ENCODE results near the gene NDUFS7.

The NDUFS7 gene

DNA sequence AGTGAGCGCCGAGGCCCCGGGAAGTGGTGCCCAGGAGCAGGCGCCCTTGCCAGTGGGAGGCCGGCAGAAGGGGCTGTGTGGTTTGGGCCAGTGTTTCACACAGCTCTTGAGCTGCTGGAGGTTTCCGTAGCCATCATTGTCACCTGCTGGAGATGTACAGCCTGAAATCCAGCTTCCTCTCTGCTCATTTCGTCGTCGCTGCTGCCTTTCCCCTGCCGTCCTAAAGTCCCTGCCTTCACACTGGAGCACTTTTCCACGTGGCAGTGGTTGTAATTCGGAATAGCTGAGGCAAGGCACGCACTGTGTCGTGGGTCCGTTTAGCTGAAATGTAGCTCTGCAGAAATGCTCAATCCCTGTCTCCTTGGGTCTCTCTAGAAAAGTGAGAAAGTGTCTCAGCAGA, 36.9 kb downstream of the NDUFS7 start:
- no peak for DNase-seq

DNA sequence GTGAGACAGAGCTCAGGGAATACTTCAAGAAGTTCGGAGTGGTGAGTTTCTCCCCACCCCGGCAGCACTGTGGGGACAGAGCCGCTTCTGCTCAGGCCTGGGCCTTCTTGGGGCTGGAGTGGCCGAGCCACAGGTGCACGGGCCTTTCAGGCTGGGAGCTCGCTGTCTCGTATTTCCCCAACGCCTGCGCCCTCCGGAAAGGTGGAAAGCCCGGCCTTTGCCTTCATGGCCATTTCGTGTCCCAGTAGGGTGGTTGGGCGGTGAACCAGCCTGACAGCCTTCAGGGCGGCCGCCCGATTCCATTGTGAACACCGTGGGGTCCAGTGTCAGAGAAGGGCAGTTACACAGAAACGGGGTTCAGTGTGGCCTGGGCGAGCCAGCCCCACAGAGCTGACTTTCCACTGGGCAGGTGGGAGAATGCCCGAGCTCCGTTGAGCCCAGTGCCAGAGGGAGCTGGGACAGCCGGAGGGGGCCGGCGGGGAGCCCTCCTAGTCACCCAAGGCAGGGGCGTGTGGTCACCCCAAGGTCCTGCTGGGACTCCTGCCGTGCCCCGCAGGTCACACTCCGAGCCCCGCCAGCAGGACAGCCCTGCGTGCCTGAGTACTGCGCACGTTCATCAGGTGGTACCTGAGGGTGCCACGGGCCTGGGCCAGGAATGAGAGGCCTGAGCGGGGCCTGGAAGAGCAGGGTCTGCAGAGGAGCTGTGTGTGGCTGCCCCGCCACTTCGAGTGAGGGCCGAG, 37.7 kb downstream of the NDUFS7 start:
- DNase-seq: no peak

DNA sequence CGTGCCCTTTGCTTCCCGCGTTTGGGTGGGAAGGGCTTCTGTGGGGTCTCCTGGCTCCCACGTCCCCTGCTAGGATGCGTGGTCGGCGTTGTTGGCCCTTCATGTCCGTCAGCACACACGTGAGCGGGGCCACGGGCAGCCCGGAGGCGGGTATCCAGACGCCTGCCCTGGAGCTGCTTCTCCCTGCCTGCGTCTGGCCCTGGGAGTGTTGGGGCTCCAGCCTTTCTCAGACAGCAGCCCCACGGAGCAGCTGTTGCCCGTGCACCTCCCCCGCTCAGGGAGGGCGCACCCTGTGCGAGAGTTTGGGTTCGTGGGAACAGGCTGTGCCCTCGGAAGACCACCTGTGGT, 38.2 kb downstream of the NDUFS7 start:
- DNase-seq: no peak

DNA sequence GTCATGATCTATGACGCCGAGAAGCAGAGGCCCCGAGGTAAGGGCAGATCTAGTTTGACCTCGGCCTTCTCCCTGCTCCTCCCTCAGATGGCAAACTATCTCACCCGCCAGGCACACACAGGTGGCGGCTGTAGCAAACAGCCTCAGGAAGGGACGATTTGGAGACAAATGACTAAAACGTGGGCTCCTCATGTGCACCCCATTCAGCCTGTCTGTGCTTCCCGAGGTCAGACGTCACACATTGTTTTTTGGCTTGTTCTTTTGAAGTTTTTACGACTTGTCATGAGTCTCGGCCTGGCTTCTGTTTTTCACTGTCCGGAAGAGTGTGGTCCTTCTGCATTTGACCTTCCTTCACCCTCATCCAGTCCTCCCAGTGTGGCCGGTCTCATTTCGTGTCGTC, 38.7 kb downstream of the NDUFS7 start:
- no peak for DNase-seq

DNA sequence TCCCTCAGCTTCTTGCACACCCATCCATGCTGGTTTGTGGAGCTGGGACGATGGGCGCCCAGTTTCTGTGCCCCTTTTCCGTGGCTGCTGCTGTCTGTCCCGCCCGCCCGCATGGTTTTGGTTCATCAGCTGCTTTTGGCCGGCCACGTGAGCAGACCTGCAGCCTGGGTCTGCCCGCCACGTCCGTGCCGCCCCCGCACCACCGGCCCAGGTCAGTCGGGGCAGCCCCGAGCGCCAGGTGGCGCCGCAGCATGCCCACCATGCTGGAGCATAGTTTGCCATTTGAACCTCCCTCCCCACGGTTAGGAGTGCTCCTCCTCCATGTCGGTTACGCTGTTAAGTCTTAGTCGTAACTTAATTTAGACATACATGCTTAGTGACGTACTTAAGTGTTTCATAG, 39.2 kb downstream of the NDUFS7 start:
- no peak for DNase-seq

DNA sequence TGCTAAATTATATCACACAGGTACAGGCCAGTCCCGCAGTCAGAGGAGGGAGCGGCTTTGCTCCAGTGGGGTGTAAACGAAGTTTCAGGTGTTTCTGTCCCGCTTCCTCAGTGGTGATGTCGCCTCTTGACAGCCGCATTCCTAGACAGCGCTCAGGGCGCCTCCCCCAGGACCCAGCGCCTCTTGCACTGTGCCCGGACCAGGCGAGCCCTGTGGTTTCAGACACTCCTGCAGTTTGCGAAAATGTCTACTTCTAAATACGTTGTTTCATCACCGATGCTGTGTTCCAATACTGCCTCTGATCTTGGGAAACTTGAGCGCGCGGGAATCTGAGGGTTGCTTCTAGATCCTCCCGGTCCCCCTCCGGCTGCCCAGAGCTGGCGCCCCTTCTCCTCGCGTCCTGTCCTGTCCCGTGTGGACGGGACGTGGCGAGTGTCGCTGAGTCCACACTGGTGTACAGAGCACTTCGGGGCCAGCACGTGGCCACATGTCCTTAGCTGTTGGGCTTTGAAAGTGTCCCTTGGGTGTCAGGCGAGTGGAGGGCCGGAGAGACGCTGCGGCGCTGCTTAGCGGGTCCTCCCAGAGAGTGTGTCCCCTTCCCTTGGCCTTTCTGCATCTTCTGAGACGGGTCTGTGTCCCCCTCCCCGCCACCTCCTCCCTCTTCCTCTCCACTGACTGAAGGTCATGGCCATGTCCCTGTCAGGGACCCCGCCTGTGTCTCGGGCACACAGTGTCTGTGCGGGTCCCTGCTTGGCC, 39.9 kb downstream of the NDUFS7 start:
- no peak for DNase-seq

DNA sequence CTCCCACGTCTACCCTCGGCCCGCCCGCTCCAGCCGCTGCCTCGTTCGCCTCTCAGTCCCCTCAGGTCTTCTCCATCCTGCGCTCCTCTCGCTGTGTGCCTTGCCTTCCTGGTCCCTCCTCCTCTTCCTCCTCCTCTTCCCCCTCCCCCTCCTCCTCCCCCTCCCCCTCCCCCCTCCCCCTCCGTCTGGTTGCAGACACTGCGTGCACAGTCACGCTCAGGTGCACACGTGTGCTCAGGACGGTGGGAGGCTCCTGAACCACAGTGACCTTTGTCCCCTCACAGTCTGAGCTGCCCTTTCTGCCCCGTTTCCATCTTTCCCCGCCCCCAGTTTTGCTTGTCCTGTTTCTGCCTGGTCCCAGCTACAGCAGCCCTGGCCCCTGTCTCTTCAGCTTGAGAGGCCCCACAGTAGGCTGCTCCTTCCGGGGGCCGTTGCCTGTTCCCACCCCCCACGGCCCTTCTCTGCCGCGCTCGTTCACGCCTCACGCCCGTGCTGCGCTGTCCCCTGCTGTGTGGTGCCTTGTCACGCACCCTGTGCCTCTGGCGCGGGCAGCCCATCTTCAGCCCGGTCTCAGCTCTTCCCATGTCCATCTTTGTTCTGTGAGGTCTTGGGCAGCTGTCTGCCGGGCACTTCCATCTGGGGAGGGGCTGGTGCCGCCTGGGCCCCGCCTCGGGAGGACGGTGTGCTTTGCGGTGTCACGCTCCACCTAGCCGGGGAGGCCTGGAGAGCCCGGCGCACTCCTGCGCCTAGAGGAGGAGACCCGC, 40.7 kb downstream of the NDUFS7 start:
- DNase-seq: no peak

DNA sequence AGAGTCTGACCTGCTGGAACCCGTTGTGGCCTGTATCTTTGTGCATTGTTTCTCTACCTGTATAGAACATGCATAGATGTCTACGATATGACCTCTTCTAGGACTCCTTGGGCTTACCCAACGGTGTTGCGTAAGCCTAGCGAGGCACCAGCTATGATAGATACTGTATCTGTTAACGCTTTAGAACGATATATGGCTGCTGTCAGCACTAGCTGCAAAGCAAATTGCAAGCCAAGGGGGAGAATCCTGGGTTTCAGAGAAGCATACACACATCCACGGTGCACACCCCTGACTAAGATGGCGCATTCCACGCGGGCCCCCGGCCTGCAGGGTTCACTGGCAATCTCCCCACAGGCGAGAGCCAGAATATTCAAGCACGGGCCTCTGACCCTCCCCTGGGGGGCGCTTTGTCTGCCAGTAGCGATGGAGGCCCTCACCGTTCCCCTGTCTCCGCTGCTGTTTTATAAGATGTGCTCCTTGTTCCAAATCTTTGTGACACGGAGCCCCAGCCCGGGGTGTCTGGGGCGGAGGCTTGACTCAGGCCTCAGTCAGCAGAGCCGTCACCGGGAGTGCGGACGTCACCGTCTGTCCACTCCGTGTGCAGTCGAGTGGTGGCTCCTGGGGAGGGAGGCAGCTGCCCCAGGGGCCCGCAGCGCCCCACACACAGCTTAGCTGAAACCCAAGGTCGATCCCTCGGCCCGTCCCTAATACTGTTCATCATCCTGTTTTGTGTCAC, 41.6 kb downstream of the NDUFS7 start:
- no peak for DNase-seq

DNA sequence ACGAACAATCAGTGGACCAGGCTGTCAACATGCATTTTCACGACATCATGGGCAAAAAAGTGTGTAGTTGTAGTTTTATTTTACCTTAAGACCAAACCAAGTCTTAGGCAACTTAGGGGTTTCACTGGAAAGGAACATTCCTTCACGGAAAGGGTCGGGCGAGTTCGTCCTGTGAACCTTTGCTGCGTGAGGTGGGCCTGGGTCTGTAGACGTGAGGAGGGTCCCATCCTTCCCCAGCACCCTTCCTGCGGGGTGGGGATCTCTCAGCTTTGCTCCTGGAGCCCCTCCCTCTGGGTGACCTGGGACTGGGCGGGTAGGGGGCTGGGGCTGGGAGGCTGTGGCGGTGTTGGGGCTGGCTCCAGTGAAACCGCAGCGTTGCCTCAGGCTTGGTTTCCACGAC, 42.2 kb downstream of the NDUFS7 start:
- no peak for DNase-seq

DNA sequence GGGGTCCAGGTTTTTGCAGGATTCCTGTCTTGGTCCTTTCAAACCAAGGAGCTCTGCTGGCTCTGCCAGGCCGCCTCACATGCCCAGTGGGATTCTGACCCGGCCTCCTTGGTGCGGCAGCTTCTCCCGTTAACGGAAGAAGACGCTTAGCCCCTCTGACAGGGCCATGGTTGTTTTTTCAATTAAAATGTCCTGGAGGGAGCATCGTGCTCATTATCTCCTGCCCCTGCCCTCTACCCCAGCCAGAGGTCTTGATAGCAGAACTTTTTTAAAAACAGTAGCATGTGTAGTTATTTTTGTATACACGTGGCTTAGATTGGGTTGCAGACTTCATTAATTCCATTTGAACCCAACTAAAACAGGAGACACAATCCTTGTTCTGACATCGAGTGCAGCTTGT, 43.0 kb downstream of the NDUFS7 start:
- DNase-seq: no peak

DNA sequence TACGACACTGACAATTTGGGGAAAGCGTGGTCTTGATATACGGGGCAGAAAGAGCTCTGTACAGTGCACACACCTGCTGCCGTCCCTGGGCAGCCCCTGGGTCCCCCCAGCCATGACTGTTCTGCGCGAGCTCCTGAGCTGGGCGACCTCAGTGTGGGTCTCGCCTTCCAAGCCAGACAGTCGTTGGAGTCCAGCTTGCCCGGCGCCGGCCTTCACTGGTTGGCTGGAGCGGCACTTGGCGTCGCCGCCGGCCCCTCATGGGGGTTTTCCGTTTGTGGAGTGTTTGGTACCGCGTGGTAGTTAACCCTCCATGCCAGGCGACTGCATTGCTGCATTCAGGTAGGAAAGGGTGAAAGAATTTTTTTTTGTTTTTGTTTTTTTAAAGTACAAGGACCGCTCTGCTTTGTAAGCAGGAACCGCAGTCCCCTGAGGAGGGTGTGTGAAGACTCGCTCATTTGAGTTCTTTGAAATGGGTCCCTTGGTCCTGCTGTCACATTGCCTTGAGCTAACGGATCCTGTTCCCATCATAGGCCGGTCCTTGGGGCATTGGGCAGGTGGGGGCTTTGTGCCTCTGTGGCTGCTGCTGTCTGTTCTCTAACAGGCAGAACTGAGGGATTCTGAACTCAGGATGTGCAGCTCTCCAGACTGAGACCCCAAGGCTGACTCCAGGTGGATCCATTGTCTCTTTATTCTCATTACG, 43.7 kb downstream of the NDUFS7 start:
- no peak for DNase-seq

DNA sequence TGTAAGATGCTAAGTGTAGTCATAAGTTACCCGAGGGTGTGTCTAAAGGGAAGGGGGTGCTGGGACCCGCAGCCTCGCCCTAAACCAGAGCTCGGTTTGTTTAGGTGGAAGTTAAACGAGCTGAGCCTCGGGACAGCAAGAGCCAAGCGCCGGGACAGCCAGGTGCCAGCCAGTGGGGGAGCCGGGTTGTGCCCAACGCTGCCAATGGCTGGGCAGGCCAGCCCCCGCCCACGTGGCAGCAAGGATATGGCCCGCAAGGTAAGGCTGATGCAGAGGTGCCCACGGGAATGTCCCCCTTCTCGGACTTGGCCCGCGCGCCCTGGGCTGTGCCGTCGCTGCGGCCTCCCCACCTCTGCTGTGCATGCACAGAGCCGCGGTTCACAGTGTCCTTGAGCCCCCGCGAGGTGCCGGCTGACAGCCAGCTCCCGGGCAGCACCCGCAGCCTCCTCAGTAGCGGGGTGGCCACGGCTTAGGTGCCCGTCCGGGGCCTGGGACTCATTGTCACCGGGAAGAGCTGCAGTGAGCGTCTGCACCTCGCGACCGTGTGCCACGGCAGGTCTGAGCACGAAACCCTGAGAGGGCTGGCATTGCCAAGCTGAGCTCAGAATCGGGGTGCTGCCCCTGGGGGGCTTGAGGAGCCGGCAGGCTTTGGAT, 45.2 kb downstream of the NDUFS7 start:
- no peak for DNase-seq

DNA sequence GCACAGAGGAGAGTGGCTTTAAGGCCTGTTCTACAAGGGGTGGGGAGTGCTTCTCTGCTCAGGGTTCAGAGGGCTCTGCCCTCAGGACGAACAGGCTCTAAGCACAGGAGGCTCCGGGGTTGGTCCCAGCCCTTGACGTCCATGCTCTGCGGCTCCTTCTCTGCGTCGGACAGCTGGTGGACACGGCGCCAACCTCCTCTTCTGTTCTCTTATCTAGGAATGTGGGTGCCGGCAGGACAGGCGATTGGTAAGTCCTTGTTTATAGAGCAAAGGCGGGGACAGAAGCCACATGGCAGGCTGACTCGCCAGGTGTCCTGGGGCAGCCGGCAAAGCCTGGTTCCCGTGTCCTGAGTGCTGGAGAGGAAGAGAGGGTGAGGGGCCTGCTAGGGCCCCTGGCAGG, 46.0 kb downstream of the NDUFS7 start:
- no peak for DNase-seq

DNA sequence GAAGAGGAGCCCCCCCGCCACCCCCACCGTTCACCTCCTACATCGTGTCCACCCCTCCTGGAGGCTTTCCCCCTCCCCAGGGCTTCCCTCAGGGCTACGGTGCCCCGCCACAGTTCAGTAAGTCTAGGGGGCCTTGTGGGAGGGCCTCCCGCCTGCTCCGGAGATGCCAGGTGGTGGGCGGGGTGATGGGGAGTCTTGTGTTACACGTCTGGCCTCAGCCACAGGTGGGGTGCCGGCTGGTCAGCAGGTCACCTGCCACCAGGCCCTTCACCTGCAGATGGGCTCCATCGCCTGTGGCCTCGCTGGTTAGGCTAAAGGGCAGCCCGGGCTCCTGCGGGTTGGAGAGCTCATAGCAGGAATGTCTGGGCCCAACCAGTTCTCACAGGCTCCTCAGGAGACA, 46.5 kb downstream of the NDUFS7 start:
- no peak for DNase-seq

DNA sequence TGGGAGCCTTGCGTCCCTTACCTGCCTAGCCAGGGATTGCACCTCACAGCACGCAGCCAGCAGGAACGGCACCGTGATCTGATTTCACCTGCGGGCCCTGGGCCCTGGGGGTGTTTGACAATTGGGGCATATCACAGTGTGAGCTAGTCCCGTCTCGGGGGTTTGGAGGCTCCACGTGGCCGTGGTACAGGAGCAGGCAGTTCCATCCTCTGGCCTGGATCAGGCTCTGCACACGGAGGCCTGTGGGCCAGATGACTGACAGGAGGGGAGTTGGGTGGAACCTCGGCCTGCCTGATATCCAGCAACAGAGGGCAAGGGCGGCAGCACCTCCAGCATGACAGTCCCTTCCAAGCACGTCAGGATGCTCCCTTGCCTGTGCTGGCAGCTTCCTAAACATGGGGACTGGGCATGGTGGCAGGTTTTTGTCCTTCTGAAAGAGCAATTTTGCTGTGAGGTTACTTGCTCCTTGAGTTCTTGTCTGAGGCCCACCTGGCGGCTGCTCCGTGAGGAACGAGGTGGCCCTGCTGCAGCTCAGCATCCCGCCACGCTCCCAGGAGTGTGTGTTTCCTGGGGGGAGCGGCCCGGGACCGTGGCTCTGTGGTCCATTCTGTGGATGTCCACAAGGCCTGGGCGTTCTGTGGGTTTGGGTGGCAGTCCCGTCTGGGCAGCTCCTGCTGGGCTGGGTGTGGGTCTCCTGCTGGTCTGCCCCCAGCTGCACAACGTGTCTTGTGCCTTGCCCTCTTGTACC, 48.2 kb downstream of the NDUFS7 start:
- DNase-seq: no peak

DNA sequence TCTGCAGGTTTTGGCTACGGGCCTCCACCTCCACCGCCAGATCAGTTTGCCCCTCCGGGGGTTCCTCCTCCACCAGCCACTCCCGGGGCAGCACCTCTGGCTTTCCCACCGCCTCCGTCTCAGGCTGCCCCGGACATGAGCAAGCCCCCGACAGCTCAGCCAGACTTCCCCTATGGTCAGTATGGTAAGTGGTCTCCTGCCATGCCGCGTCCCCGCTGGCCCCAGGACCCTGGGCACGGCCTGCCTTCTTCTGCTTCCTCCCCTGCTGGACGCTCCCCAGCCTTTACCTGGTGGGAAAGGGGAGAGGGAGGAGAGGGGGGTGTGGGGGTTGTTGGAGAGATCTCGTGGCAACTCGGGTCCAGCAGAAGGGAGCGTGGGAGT, 48.8 kb downstream of the NDUFS7 start:
- no peak for DNase-seq

DNA sequence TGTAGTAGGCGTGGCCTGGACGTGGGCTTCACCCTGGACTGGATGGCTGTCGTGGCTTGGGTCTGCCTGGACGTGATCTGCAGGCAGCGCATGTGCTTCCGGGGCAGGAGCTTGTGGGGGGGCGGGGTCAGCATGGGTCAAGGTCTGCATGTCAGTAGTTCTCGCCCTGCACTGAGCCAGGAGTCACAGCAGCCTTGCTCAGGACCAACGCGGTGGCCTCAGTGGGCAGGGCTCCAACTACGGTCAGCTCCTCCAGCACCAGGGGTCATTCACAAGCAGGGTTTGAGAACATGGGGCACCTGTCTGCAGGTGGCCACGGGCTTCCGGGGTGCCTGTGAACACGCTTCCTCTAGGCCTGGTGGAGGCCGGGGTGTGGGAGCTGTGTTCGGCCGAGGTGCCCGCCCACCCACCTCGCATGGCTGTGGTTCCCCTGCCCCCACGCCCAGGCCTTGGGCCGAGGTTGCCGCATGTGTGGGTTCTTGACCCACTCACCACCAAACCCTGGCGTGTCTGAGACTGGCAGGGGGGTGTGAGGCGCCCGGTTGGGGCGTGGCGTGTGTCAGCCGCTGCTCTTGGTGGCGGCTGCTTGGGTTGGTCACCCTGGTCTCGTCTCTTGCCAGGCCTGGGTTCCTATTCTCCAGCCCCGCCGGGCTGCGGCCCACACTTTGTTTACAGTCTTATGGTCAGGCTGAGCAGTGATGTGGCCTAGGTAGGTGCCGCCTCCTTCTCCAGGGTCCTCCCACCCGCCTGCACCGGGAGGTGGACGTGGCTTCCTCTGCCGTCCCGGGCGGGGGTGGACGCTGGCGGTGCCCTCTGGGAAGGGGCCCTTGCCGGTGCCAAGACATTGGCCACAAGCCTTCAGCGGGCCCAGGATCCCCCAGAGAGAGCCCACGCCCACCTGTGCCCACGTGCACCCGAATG, 49.7 kb downstream of the NDUFS7 start:
- no peak for DNase-seq

DNA sequence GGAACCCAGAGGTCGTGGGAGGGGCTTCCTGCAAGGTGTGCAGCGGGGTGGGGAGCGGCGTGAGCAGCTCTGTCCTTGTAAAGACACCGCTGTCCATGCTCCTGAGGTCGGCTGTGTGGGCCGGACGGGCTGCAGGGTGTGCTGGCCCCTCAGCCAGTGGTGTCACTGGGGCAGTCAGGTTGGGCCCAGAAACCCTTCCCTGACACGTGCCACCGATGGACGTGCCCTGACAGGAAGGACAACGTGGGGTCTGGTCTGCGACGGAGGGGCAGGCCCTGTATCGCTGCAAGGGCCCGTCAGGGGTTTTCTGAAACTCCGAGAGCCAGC, 50.3 kb downstream of the NDUFS7 start:
- no peak for DNase-seq

DNA sequence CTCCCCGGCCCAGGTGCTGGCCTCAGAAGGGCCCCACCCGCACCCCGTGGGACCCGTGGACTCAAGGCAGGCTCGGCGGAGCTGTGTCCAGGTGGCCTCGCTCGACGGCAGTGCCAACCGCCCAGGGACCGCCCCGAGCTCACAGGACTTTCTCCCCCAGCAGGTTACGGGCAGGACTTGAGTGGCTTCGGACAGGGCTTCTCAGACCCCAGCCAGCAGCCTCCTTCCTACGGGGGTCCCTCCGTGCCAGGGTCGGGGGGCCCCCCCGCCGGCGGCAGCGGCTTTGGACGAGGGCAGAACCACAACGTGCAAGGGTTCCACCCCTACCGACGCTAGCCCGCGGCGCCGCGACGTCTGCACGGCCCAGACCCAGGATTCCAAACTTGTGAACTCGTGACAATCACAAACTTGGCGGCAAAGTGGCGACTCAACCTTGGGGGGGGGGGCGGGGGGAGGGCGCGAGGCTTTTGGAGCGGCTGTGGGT, 50.9 kb downstream of the NDUFS7 start:
- DNase-seq: no peak

DNA sequence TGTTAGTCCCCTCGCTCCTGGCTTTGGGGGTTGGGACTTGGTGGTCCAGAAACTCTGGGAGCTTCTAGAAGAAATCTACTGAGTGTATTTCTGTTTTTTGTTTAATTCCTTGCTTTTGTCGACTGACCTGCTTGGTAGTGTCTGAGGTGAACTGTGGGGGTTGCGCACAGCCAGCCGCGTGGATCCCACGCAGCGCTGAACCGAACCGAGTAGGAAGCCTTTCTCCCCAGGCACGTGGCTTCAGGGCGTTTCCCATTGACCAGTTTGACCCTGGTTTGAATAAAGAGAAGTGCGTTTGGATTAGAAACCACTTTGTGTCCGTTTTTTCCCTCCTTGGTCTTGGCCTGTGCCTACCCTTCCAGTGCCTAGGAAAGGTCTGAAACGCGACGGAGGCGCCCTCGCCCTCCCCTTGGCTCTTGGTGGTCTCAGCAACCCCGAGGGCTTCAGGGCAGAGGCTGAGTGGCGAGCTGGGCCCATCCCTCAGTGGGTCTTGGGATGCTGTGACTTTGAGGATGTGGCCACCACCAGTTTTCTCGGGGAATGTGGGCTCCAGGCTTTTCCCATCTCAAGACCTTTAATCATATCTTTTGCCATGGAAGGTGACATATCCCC, 51.8 kb downstream of the NDUFS7 start:
- no peak for DNase-seq

Data from DMS153 (cell line).